Stimulated activated CD8-positive, alpha-beta memory T cell treated with anti-CD3 and anti-CD28 coated beads, Interleukin-12 subunit alpha, Interleukin-12 subunit beta, amount 100 ng/mL, for 24 hours (primary cell): Measurements from ENCODE around the gene ZNF878.

Source experiments
- DNase-seq: peaks from one replicate; pipeline ENCODE4 v3.0.0-alpha.2; 2020; ENCODE audit errors: extremely low read depth

Gene ZNF878

DNA sequence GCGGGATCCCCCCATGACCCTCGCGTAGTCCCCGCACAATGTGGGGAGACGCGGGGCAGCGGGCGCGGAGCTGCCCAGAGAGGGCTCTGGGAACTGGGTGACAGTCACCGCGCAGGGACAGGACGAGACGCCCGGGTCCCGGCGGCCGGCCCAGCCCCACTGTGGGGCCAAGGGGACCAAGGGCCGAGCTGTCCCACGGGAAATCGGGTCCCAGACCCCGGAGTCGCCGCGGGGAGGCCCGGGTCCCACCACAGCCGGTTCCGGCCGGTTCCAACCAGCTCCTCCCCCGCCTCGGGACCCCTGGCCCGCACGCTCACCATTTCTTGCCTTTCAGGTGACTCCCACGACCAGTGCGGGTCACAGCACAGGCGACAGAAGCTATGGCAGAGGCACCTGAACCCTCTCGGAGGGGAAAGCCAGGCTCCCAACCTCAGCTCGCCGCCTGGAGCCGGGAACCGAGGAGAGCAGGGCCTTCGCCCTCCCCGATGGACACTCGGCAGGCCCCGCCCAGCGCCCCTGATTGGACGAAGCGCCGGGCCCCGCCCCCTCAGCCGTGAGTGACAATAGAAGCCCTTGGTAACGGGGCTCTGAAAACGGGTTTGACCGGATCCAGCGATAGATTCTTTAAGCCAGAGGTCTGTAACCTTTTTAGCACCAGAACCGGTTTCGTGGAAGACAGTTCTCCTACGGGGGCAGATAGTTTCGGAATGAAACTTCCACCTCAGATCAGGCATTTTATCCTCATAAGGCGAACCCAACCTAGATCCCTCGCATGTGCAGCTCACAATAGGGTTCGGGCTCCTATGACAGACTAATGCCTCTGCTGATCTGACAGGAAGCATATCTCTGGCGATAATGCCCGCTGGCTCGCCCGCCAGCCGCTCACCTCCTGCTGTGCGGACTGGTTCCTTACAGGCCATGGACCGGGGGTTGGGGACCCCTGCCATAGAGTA, 17.3 kb downstream of the ZNF878 start, which contains the start of gene ZNF433:
TSS of gene ZNF433 (minus strand) at position 460 of the 953 bp plus-strand sequence. CDS start at position 320, 140 bp downstream.
- peak; percentile 44 for DNase-seq

DNA sequence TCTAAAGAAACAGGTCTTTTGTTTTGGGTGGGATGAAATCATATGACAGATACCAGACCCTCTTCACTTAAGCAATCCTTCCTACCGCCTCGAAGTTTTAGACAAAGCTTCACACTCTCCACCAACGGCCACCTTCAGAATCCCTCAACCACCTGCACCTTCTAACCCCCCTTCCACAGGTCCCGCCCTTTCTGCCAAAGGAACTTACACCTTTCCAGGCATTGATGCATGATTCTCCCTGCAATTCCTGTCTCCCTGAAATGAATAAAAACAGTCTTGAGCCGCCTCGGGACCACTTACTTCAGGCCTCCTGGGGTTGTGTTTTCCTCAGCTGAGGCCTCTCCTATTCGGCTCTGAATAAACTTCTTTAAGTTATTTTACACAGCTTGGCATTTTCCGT, 18.1 kb downstream of the ZNF878 start:
- DNase-seq = no peak

DNA sequence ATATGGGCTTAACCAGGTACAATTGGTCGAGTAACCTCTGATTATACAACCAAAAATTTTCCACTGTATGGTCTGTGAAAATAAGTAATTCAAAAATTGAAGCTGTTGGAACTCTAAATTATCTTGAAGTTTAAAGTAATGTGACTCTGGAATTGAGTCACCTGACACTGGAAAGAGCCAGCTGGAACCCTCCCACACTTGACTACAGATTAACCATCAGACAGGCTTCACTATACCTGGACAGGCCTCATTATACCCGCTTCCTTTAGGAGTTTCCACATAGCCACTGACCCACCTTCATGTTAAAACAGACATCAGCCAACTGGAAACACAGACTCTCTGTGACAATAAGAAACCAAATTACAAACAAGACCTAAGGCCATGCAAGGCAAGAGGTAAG, 18.6 kb downstream of the ZNF878 start:
- no peak for DNase-seq

DNA sequence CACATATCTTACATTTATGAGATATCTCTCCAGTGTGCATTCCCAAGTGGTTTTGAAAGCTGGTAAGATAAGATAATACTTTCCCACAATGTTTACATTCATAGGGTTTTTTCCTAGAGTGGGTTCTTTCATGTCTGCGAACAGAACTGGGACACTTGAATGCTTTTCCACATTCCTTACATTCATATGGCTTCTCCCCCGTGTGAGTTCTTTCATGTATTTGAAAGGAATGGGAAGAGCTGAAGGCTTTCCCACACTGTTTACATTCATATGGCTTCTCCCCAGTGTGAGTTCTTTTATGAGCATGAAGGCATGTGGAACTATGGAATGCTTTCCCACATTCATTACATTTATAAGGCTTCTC, 37.0 kb downstream of the ZNF878 start:
- no peak for DNase-seq

DNA sequence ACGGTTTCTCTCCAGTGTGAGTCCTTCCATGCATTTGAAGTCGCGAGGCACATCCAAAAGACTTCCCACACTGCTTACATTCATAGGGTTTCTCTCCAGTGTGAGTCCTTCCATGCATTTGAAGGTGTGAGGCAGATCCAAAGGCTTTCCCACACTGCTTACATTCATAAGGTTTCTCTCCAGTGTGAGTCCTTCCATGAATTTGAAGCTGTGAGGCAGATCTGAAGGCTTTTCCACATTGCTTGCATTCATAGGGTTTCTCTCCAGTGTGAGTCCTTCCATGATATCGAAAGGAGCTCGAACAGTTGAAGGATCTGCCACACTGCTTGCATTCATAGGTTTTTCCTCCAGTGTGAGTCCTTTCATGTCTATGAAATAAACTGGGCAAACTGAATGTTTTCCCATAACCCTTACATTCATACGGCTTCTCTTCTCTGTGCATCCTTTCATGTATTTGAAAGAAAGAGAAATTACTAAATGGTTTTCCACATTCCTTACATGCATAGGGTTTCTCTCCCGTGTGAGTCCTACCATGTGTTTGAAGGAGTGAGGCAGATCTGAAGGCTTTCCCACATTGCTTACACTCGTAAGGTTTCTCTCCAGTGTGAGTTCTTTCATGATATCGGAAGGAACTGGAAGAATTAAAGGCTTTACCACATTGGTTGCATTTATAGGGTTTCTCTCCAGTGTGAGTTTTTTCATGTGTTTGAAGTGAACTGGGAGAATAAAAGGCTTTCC, 37.6 kb downstream of the ZNF878 start:
- DNase-seq = no peak

DNA sequence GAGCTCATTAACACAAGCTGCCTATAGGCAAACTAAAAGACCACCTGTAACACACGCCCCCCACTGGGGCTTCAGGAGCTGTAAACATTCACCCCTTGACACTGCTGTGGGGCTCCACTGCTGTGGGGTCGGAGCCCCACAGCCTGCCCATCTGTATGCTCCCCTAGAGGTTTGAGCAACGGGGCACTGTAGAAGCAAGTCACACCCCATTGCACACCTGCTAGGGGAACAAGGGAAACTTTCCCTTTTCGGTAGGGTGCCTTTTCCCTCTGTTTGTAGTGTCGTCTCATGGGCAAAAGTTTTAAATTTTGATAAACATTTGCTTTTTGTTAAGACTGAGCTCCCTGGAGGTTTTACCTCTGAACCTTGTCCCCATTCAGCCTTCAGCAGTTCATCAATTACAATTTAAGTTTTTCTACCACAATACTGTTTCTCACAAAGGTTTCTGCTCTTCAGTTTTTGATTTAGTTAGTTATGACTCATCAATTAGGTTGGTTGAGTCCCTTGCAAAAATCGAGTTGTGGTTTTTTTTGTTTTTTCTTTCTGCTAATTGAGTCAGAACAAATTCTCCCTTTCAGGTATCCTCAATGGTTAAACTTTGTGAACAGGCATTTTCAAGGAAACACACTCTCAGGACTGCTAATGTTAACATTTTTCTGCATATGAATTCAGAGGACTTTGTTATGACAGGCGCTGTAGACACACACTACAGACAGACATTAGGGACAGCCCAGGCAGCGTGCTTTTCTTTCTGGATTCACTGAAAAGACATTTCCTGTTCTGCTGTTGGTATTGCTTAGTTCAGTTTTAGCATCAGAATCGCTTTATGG, 52.4 kb downstream of the ZNF878 start:
- no peak for DNase-seq

DNA sequence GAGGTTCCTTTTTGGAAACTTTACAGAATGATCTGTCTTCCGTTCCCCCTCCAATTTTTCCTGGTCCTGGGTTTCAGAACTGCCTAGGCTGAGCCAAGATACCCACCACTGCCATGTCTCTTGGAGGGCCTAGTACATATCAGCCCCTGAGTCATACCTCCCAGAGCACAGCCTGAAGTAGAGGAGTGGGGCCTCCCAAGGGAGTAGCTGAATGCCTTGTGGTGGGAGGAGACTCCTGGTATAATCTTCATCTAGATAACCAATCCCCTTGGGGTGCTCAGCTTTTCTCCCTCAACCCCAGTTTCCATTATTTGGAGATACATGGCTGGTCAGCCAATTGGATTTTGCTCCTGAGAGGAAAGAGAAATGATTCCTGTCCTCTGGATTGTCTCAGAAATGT, 57.6 kb downstream of the ZNF878 start:
- no peak for DNase-seq
